ENCODE data around the gene DDX51. TPM values are rescaled to one million over a fixed set of nuclear protein-coding genes. Genes with fewer than 3 reads are reported as not detected.

DDX51 gene
- total and polyA plus RNA-seq, 2 of the 4 experiments (the other 2 are of a cell fraction) = 3.8 to 14.5 TPM

GRCh38 chr12:132186857-132187620 lies 42.9 kb upstream of the DDX51 start:
- dilution Hi-C loops (cut with HindIII; ENCODE audit: low sequenced_read_pairs, unreplicated experiment) (no loop called here), in situ Hi-C loops (cut with MboI; ENCODE audit: low sequenced_read_pairs) (no loop called here), intact Hi-C loops (cut with micrococcal nuclease) (no loop called here)
- Histone ChIP-seq H2BK20ac (ENCODE audit: low read depth, low read length) (no peak overlapping the region), H3K4ac (ENCODE audit: low read depth, low read length) (no peak overlapping the region), H3K23ac (ENCODE audit: low read depth, low read length) (no peak overlapping the region), H2BK15ac (ENCODE audit: low read depth, low read length) (no peak overlapping the region), H3K9me1 (ENCODE audit: insufficient read depth, low read length) (no peaks in the 10 kb centered on the region), H4K91ac (ENCODE audit: insufficient read depth, low read depth, low read length) (no peak overlapping the region), H3K56ac (ENCODE audit: extremely low read depth, insufficient read depth, low read length) (no peak overlapping the region), H3K9ac (ENCODE audit: low read depth, low read length) (no peak overlapping the region), H3K27me3 (ENCODE audit: control insufficient read depth, insufficient read depth, low read length) (peaks cover 25% of the 10 kb centered on the region), H2AFZ (replicated peaks; ENCODE audit: low read length, poor library complexity) (no peak overlapping the region), H4K20me1 (ENCODE audit: insufficient read depth, low read length) (no peaks in the 10 kb centered on the region; the same call in none of the 2 replicates), H3K4me1 (ENCODE audit: control insufficient read depth, insufficient read depth, low read length) (peaks cover 5% of the 10 kb centered on the region; the same call in 1 of the 2 replicates), H2AK9ac (replicated peaks; ENCODE audit: low read depth, low read length, poor library complexity) (no peak overlapping the region), H3K18ac (ENCODE audit: low read depth, low read length) (no peak overlapping the region), H3K4me3 (ENCODE audit: insufficient read depth, low read depth, low read length) (no peak overlapping the region), H3K14ac (replicated peaks; ENCODE audit: low read depth, low read length) (no peak overlapping the region), H3K4me2 (ENCODE audit: low read depth, low read length) (no peak overlapping the region), H4K5ac (ENCODE audit: low read depth, low read length) (no peak overlapping the region), H2BK120ac (ENCODE audit: low read depth, low read length) (no peak overlapping the region), H4K8ac (ENCODE audit: low read depth in 2 of 2, low read length in 2 of 2) (no peak overlapping the region), H3K9me3 (ENCODE audit: control insufficient read depth, insufficient read depth, low read length) (no peaks in the 10 kb centered on the region; the same call in 1 of the 2 replicates), H2BK5ac (ENCODE audit: low read depth, low read length, poor library complexity, severe bottlenecking) (no peak overlapping the region), H3K79me1 (ENCODE audit: low read depth in 1 of 2, low read length in 2 of 2) (no peaks in the 10 kb centered on the region), H2AK5ac (ENCODE audit: low read depth, low read length) (no peak overlapping the region), H3K27ac (ENCODE audit: insufficient read depth, low read length) (no peak overlapping the region), H3K36me3 (ENCODE audit: control insufficient read depth, insufficient read depth, low read length) (no peaks in the 10 kb centered on the region)
- BruUV-seq (replicated peaks) = no TSS peak
- ChIA-PET POLR2A (ENCODE audit: unreplicated experiment) (no interaction called here), CTCF (no interaction called here)
- WGBS, 2 experiments (ENCODE audit: extremely low coverage in 2 of 2, insufficient read length in 1 of 2) = 77% methylated on average over 8 of the region's 39 CpGs; no CpG with 5 or more reads in 1 of the 2 experiments
- TF ChIP-seq BHLHE40 (IDR thresholded peaks at IDR 0.05; ENCODE audit: low read depth, low read length) = no peak
- TF ChIP-seq CTCF (conservative IDR thresholded peaks at IDR 0.05; ENCODE audit: low read depth, low read length) = no peak
- TF ChIP-seq MAFK (IDR thresholded peaks at IDR 0.05; ENCODE audit: low read depth, low read length) = no peak
- no peak for TF ChIP-seq USF2 (IDR thresholded peaks at IDR 0.05; ENCODE audit: low read depth, low read length)
- no peak for TF ChIP-seq FOS (IDR thresholded peaks at IDR 0.05; ENCODE audit: low read depth, low read length)
- TF ChIP-seq NFE2L2 (IDR thresholded peaks at IDR 0.05; ENCODE audit: low read depth, low read length) = no peak
- TF ChIP-seq SMC3 (IDR thresholded peaks at IDR 0.05; ENCODE audit: low read depth, low read length) = no peak
- TF ChIP-seq POLR2A (IDR thresholded peaks at IDR 0.05; ENCODE audit: low read depth, low read length) = no peak
- no peak for TF ChIP-seq CEBPB (IDR thresholded peaks at IDR 0.05; ENCODE audit: low read depth, low read length)
- no peak for TF ChIP-seq RAD21 (IDR thresholded peaks at IDR 0.05; ENCODE audit: low read length)
- TF ChIP-seq MAZ (IDR thresholded peaks at IDR 0.05; ENCODE audit: borderline replicate concordance, low read depth, low read length) = no peak
- TF ChIP-seq CHD1 (IDR thresholded peaks at IDR 0.05; ENCODE audit: low read depth, low read length) = no peak
- TF ChIP-seq ELK1 (IDR thresholded peaks at IDR 0.05; ENCODE audit: borderline replicate concordance, low read depth, low read length) = no peak
- no peak for TF ChIP-seq RFX5 (IDR thresholded peaks at IDR 0.05; ENCODE audit: low read depth, low read length)
- no peak for DNase-seq
- ATAC-seq (ENCODE audit: low read depth) = no peak
